SJSA1 (cell line): ENCODE data around the gene FAM163B. TPM values are rescaled to one million over a fixed set of nuclear protein-coding genes. Genes with fewer than 3 reads are reported as not detected.

ENCODE experiments used
- DNase-seq, 2 experiments: peaks; one replicate each; pipeline ENCODE4 v3.0.0-alpha.2; 2015 to 2020; ENCODE audit warnings: low spot score in 2 of 2, low read depth in 1 of 2
- H3K27ac ChIP-seq: fragments of 250-450 bp; sonication (Bioruptor Pico); 2 replicates; pipeline ENCODE4 v1.5.1; 2020; ENCODE audit warnings: mild to moderate bottlenecking, moderate library complexity
- H3K27me3 ChIP-seq: fragments of 250-450 bp; sonication (Bioruptor Pico); replicated peaks from 2 replicates; pipeline ENCODE4 v1.5.1; 2020; ENCODE audit warnings: mild to moderate bottlenecking, moderate library complexity
- H3K36me3 ChIP-seq: fragments of 250-450 bp; sonication (Bioruptor Pico); 2 replicates; pipeline ENCODE4 v1.5.1; 2020; ENCODE audit warnings: mild to moderate bottlenecking
- H3K4me1 ChIP-seq: fragments of 250-450 bp; sonication (Bioruptor Pico); replicated peaks from 2 replicates; pipeline ENCODE4 v1.6.1; 2021; ENCODE audit warnings: mild to moderate bottlenecking
- H3K4me3 ChIP-seq: fragments of 250-450 bp; sonication (Bioruptor Pico); 2 replicates; pipeline ENCODE4 v1.5.1; 2020; ENCODE audit warnings: mild to moderate bottlenecking
- H3K9me3 ChIP-seq: fragments of 250-450 bp; sonication (Bioruptor Pico); replicated peaks from 2 replicates; pipeline ENCODE4 v1.5.1; 2020; ENCODE audit warnings: mild to moderate bottlenecking
- total RNA-seq: library from RNA; depleted of rRNA; stranded (reverse); fragments of >200 nt; shearing (Covaris generic); gene quantifications from 2 replicates; pipeline ENCODE4 v1.2.3, GENCODE V29; 2014

Gene FAM163B
- total RNA-seq, 1 experiment from 2014 or later: not detected

GRCh38 chr9:133619791-133620190 lies 10.6 kb upstream of the FAM163B start:
- Histone ChIP-seq H3K27ac (no peak overlapping the region), H3K4me3 (no peak overlapping the region), H3K4me1 (no peaks in the 10 kb centered on the region), H3K9me3 (no peaks in the 10 kb centered on the region), H3K36me3 (no peaks in the 10 kb centered on the region), H3K27me3 (peaks cover 43% of the 10 kb centered on the region)
- DNase-seq: no peak

- no peak for DNase-seq
- H3K9me3 ChIP-seq: no peaks in the 10 kb centered on the region
- H3K36me3 ChIP-seq: no peaks in the 10 kb centered on the region
- H3K27me3 ChIP-seq: peaks cover 50% of the 10 kb centered on the region
- no peak overlapping the region for H3K4me3 ChIP-seq
- H3K27ac ChIP-seq: no peak overlapping the region
- no peaks in the 10 kb centered on the region for H3K4me1 ChIP-seq
Measured at GRCh38 chr9:133618726-133619125, 9.5 kb upstream of the FAM163B start.

- DNase-seq: no peak
- H3K27me3 ChIP-seq: peaks cover 60% of the 10 kb centered on the region
Measured at GRCh38 chr9:133616643-133617405, 7.6 kb upstream of the FAM163B start.

GRCh38 chr9:133615606-133616188 lies 6.5 kb upstream of the FAM163B start:
- Histone ChIP-seq H3K4me1 (no peaks in the 10 kb centered on the region), H3K36me3 (no peaks in the 10 kb centered on the region), H3K27me3 (peaks cover 63% of the 10 kb centered on the region), H3K9me3 (no peaks in the 10 kb centered on the region), H3K27ac (no peak overlapping the region), H3K4me3 (no peak overlapping the region)
- DNase-seq: no peak

More at GRCh38 chr9:133616643-133617405, 7.6 kb upstream of the FAM163B start:
- Histone ChIP-seq H3K9me3 (no peaks in the 10 kb centered on the region), H3K4me3 (no peak overlapping the region), H3K4me1 (no peaks in the 10 kb centered on the region), H3K27ac (no peak overlapping the region), H3K36me3 (no peaks in the 10 kb centered on the region)

- peaks cover 65% of the 10 kb centered on the region for H3K27me3 ChIP-seq
Measured at GRCh38 chr9:133615186-133615585, 6.0 kb upstream of the FAM163B start.

GRCh38 chr9:133614678-133615077 lies 5.5 kb upstream of the FAM163B start:
- no peak for DNase-seq
- peaks cover 64% of the 10 kb centered on the region for H3K27me3 ChIP-seq
- H3K9me3 ChIP-seq: no peaks in the 10 kb centered on the region
- no peak overlapping the region for H3K27ac ChIP-seq
- no peaks in the 10 kb centered on the region for H3K36me3 ChIP-seq
- no peak overlapping the region for H3K4me3 ChIP-seq
- H3K4me1 ChIP-seq: no peaks in the 10 kb centered on the region

More at GRCh38 chr9:133615186-133615585, 6.0 kb upstream of the FAM163B start:
- no peak for DNase-seq
- H3K4me1 ChIP-seq: no peaks in the 10 kb centered on the region
- H3K9me3 ChIP-seq: no peaks in the 10 kb centered on the region
- no peak overlapping the region for H3K27ac ChIP-seq
- H3K36me3 ChIP-seq: no peaks in the 10 kb centered on the region
- no peak overlapping the region for H3K4me3 ChIP-seq

GRCh38 chr9:133614056-133614455 lies 4.9 kb upstream of the FAM163B start:
- Histone ChIP-seq H3K27me3 (peaks cover 64% of the 10 kb centered on the region), H3K9me3 (no peaks in the 10 kb centered on the region), H3K27ac (no peak overlapping the region), H3K36me3 (no peaks in the 10 kb centered on the region), H3K4me3 (no peak overlapping the region), H3K4me1 (no peaks in the 10 kb centered on the region)
- no peak for DNase-seq

GRCh38 chr9:133613432-133613831 lies 4.2 kb upstream of the FAM163B start:
- no peaks in the 10 kb centered on the region for H3K9me3 ChIP-seq
- no peaks in the 10 kb centered on the region for H3K36me3 ChIP-seq
- H3K4me1 ChIP-seq: no peaks in the 10 kb centered on the region
- no peak for DNase-seq
- peaks cover 68% of the 10 kb centered on the region for H3K27me3 ChIP-seq
- H3K4me3 ChIP-seq: no peak overlapping the region
- H3K27ac ChIP-seq: no peak overlapping the region

- Histone ChIP-seq H3K36me3 (no peaks in the 10 kb centered on the region), H3K4me1 (no peaks in the 10 kb centered on the region), H3K4me3 (no peak overlapping the region), H3K27ac (no peak overlapping the region), H3K9me3 (no peaks in the 10 kb centered on the region), H3K27me3 (peaks cover 68% of the 10 kb centered on the region)
- no peak for DNase-seq
Measured at GRCh38 chr9:133612816-133613215, 3.6 kb upstream of the FAM163B start.

- Histone ChIP-seq H3K4me1 (no peaks in the 10 kb centered on the region), H3K27me3 (peaks cover 74% of the 10 kb centered on the region), H3K4me3 (no peak overlapping the region), H3K9me3 (no peaks in the 10 kb centered on the region), H3K27ac (no peak overlapping the region), H3K36me3 (no peaks in the 10 kb centered on the region)
- no peak for DNase-seq
Measured at GRCh38 chr9:133612051-133612450, 2.9 kb upstream of the FAM163B start.

- Histone ChIP-seq H3K27me3 (peaks cover 79% of the 10 kb centered on the region), H3K27ac (no peak overlapping the region), H3K9me3 (no peaks in the 10 kb centered on the region), H3K4me1 (no peaks in the 10 kb centered on the region), H3K36me3 (no peaks in the 10 kb centered on the region), H3K4me3 (no peak overlapping the region)
- no peak for DNase-seq
Measured at GRCh38 chr9:133610845-133611244, 1.7 kb upstream of the FAM163B start.

GRCh38 chr9:133608889-133609288 lies 300 bp downstream of the FAM163B start:
- Histone ChIP-seq H3K4me1 (no peaks in the 10 kb centered on the region), H3K36me3 (no peaks in the 10 kb centered on the region), H3K27me3 (peaks cover 75% of the 10 kb centered on the region), H3K9me3 (no peaks in the 10 kb centered on the region), H3K27ac (no peak overlapping the region), H3K4me3 (no peak overlapping the region)
- no peak for DNase-seq

GRCh38 chr9:133608382-133608781 lies 807 bp downstream of the FAM163B start:
- peaks cover 75% of the 10 kb centered on the region for H3K27me3 ChIP-seq
- DNase-seq: no peak
- no peaks in the 10 kb centered on the region for H3K36me3 ChIP-seq
- H3K27ac ChIP-seq: no peak overlapping the region
- H3K9me3 ChIP-seq: no peaks in the 10 kb centered on the region
- no peak overlapping the region for H3K4me3 ChIP-seq
- no peaks in the 10 kb centered on the region for H3K4me1 ChIP-seq

GRCh38 chr9:133607976-133608375 lies 1.2 kb downstream of the FAM163B start:
- Histone ChIP-seq H3K9me3 (no peaks in the 10 kb centered on the region), H3K4me1 (no peaks in the 10 kb centered on the region), H3K27ac (no peak overlapping the region), H3K4me3 (no peak overlapping the region), H3K36me3 (no peaks in the 10 kb centered on the region), H3K27me3 (peaks cover 74% of the 10 kb centered on the region)
- DNase-seq: no peak
